Right lobe of liver (tissue), 4 donors: ENCODE measurements around the gene TMEM91.

Source experiments
- CTCF ChIP-seq, 4 donors: fragments of 200-600 bp in 3 of 4; fragments of 450-650 bp in 1 of 4; IDR thresholded peaks; one replicate each; pipeline versions ENCODE4 v1.5.1 to v1.8.0; 2016 to 2022; ENCODE audit warnings: antibody characterized with exemption in 4 of 4, mild to moderate bottlenecking in 2 of 4
- POLR2A ChIP-seq: fragments of 450-650 bp; IDR thresholded peaks from one replicate; pipeline ENCODE4 v1.6.1; 2017; ENCODE audit warnings: antibody characterized with exemption, mild to moderate bottlenecking
- donor health status: DM: no; HTN: no; CAD: no.
- donor health status: DM: no; HTN: no; CAD: no.
- donor health status: DM: no; HTN: yes; CAD: no.

- TF ChIP-seq CTCF (IDR thresholded peaks at IDR 0.05) (no peak), POLR2A (no peak)
Measured at GRCh38 chr19:41327576-41328156, 48.7 kb upstream of the TMEM91 start.
